ENCODE results near the gene TMEM91. TPM values are rescaled to one million over a fixed set of nuclear protein-coding genes. Genes with fewer than 3 reads are reported as not detected.
"Not testable (repeated sequence)": the region's sequence is repeated elsewhere in the genome, so short reads cannot be mapped to it uniquely, and the experiment has no call there.

TMEM91 gene
- total RNA-seq, 2 experiments from 2014 or later: 5.6 to 5.7 TPM

- CTCF ChIA-PET: no interaction called here
- H3K27ac Mint-ChIP-seq: no peak overlapping the region
- no peaks in the 10 kb centered on the region for H3K9me3 Mint-ChIP-seq
- no peak overlapping the region for H3K4me3 Mint-ChIP-seq
- no peaks in the 10 kb centered on the region for H3K27me3 Mint-ChIP-seq (ENCODE audit: low read depth)
- no peak for DNase-seq
- peaks cover 28% of the 10 kb centered on the region for H3K36me3 Mint-ChIP-seq (ENCODE audit: low read depth)
- H3K4me1 Mint-ChIP-seq (ENCODE audit: low read depth): peaks cover 41% of the 10 kb centered on the region
- intact Hi-C loops (cut with micrococcal nuclease): no loop called here
Observed at GRCh38 chr19:41339936-41340335, 36.4 kb upstream of the TMEM91 start.

GRCh38 chr19:41341669-41342490 lies 34.5 kb upstream of the TMEM91 start:
- peak; percentile 29 for DNase-seq
- intact Hi-C loops (cut with micrococcal nuclease): no loop called here
- CTCF ChIA-PET: no interaction called here
- peaks cover 36% of the 10 kb centered on the region for H3K4me1 Mint-ChIP-seq (ENCODE audit: low read depth)
- no peak overlapping the region for H3K27ac Mint-ChIP-seq
- H3K27me3 Mint-ChIP-seq (ENCODE audit: low read depth): no peaks in the 10 kb centered on the region
- no peak overlapping the region for H3K4me3 Mint-ChIP-seq
- peaks cover 31% of the 10 kb centered on the region for H3K36me3 Mint-ChIP-seq (ENCODE audit: low read depth)
- no peaks in the 10 kb centered on the region for H3K9me3 Mint-ChIP-seq

- peaks cover 37% of the 10 kb centered on the region for H3K36me3 Mint-ChIP-seq (ENCODE audit: low read depth)
- H3K27me3 Mint-ChIP-seq (ENCODE audit: low read depth): no peaks in the 10 kb centered on the region
- H3K9me3 Mint-ChIP-seq: peaks cover 2% of the 10 kb centered on the region
- intact Hi-C loops (cut with micrococcal nuclease): no loop called here
- no peak overlapping the region for H3K27ac Mint-ChIP-seq
- no peak overlapping the region for H3K4me3 Mint-ChIP-seq
- DNase-seq: no peak
- CTCF ChIA-PET: interaction anchor here (0.6 kb wide), 1 partner anchor 103 kb away, joined by 5 read pairs; no protein-coding TSS in a partner anchor
- H3K4me1 Mint-ChIP-seq (ENCODE audit: low read depth): peaks cover 44% of the 10 kb centered on the region
Observed at GRCh38 chr19:41344162-41344561, 32.2 kb upstream of the TMEM91 start.

GRCh38 chr19:41346916-41347315 lies 29.4 kb upstream of the TMEM91 start:
- H3K27ac Mint-ChIP-seq; H3K27me3 Mint-ChIP-seq (ENCODE audit: low read depth); DNase-seq; intact Hi-C loops (cut with micrococcal nuclease); H3K9me3 Mint-ChIP-seq; H3K4me3 Mint-ChIP-seq: not testable (repeated sequence)
- CTCF ChIA-PET: interaction anchor here (0.7 kb wide), 1 partner anchor 39 kb away, joined by 3 read pairs; no protein-coding TSS in a partner anchor
- H3K36me3 Mint-ChIP-seq (ENCODE audit: low read depth): peaks cover 44% of the 10 kb centered on the region
- H3K4me1 Mint-ChIP-seq (ENCODE audit: low read depth): peaks cover 54% of the 10 kb centered on the region

- Mint-ChIP-seq H3K9me3 (peaks cover 2% of the 10 kb centered on the region), H3K36me3 (ENCODE audit: low read depth) (peaks cover 37% of the 10 kb centered on the region), H3K27me3 (ENCODE audit: low read depth) (no peaks in the 10 kb centered on the region), H3K27ac (peak overlapping the region; percentile 97), H3K4me3 (peak overlapping the region; percentile 91), H3K4me1 (ENCODE audit: low read depth) (peaks cover 41% of the 10 kb centered on the region)
- CTCF ChIA-PET: interaction anchor here (0.6 to 3.4 kb wide), 6 partner anchors 14 to 199 kb away, joined by 3 to 14 read pairs (median 3); partner anchors contain the start of genes B9D2 and DMAC2
- no peak for DNase-seq
- intact Hi-C loops (cut with micrococcal nuclease): loop anchor here (1.0 to 10.0 kb wide), 6 partner anchors 23 to 736 kb away; partner anchors contain the start of genes ARHGEF1, COQ8B, DMAC2 and ITPKC
Observed at GRCh38 chr19:41350735-41351338, 25.5 kb upstream of the TMEM91 start.

GRCh38 chr19:41351339-41352245 lies 24.7 kb upstream of the TMEM91 start:
- peak overlapping the region; percentile 97 for H3K27ac Mint-ChIP-seq
- peaks cover 37% of the 10 kb centered on the region for H3K36me3 Mint-ChIP-seq (ENCODE audit: low read depth)
- intact Hi-C loops (cut with micrococcal nuclease): loop anchor here (1.0 to 10.0 kb wide), 6 partner anchors 23 to 737 kb away; partner anchors contain the start of genes ARHGEF1, COQ8B, DMAC2 and ITPKC
- peaks cover 46% of the 10 kb centered on the region for H3K4me1 Mint-ChIP-seq (ENCODE audit: low read depth)
- peak; percentile 76 for DNase-seq
- peak overlapping the region; percentile 91 for H3K4me3 Mint-ChIP-seq
- H3K9me3 Mint-ChIP-seq: peaks cover 2% of the 10 kb centered on the region
- CTCF ChIA-PET: interaction anchor here (0.7 to 3.4 kb wide), 9 partner anchors 13 to 198 kb away, joined by 3 to 14 read pairs (median 3); partner anchors contain the start of genes B9D2 and DMAC2
- no peaks in the 10 kb centered on the region for H3K27me3 Mint-ChIP-seq (ENCODE audit: low read depth)

GRCh38 chr19:41352279-41352608 lies 24.1 kb upstream of the TMEM91 start:
- peaks cover 51% of the 10 kb centered on the region for H3K4me1 Mint-ChIP-seq (ENCODE audit: low read depth)
- no peaks in the 10 kb centered on the region for H3K27me3 Mint-ChIP-seq (ENCODE audit: low read depth)
- peak overlapping the region; percentile 97 for H3K27ac Mint-ChIP-seq
- CTCF ChIA-PET: interaction anchor here (0.7 to 3.4 kb wide), 7 partner anchors 12 to 197 kb away, joined by 3 to 14 read pairs (median 3); partner anchors contain the start of genes B9D2 and DMAC2
- H3K36me3 Mint-ChIP-seq (ENCODE audit: low read depth): peaks cover 35% of the 10 kb centered on the region
- intact Hi-C loops (cut with micrococcal nuclease): loop anchor here (5.0 to 10.0 kb wide), 5 partner anchors 85 to 737 kb away; partner anchors contain the start of genes ARHGEF1, COQ8B, DMAC2 and ITPKC
- H3K9me3 Mint-ChIP-seq: peaks cover 2% of the 10 kb centered on the region
- H3K4me3 Mint-ChIP-seq: peak overlapping the region; percentile 91
- no peak for DNase-seq

- Mint-ChIP-seq H3K36me3 (ENCODE audit: low read depth) (peaks cover 32% of the 10 kb centered on the region), H3K27me3 (ENCODE audit: low read depth) (no peaks in the 10 kb centered on the region), H3K4me1 (ENCODE audit: low read depth) (peaks cover 56% of the 10 kb centered on the region), H3K4me3 (peak overlapping the region; percentile 91), H3K9me3 (peaks cover 2% of the 10 kb centered on the region), H3K27ac (peak overlapping the region; percentile 97)
- CTCF ChIA-PET: interaction anchor here (0.9 to 3.4 kb wide), 5 partner anchors 12 to 89 kb away, joined by 3 to 14 read pairs (median 3); partner anchors contain the start of genes B9D2 and DMAC2
- intact Hi-C loops (cut with micrococcal nuclease): loop anchor here (1.0 to 10.0 kb wide), 9 partner anchors 10 to 738 kb away; partner anchors contain the start of genes ARHGEF1, BCKDHA, COQ8B and DMAC2
- peak; percentile 81 for DNase-seq
Observed at GRCh38 chr19:41352609-41353465, 23.5 kb upstream of the TMEM91 start.

- Mint-ChIP-seq H3K4me1 (ENCODE audit: low read depth) (peaks cover 60% of the 10 kb centered on the region), H3K4me3 (peak within 1 kb of the TSS; percentile 91), H3K9me3 (no peaks in the 10 kb centered on the region), H3K27me3 (ENCODE audit: low read depth) (no peaks in the 10 kb centered on the region), H3K36me3 (ENCODE audit: low read depth) (peaks cover 28% of the 10 kb centered on the region), H3K27ac (peak within 1 kb of the TSS; percentile 97)
- CTCF ChIA-PET: interaction anchor here (3.4 kb wide), 1 partner anchor 11 kb away, joined by 14 read pairs; the partner anchor contains the start of gene B9D2
- intact Hi-C loops (cut with micrococcal nuclease): loop anchor here (1.0 to 10.0 kb wide), 10 partner anchors 10 to 739 kb away; partner anchors contain the start of genes ARHGEF1, BCKDHA, COQ8B and DMAC2
- DNase-seq: peak; percentile 94
Observed at GRCh38 chr19:41353466-41354342, 22.6 kb upstream of the TMEM91 start, which contains the start of gene TGFB1. Gene TGFB1 (minus strand): TSS chr19:41353922. CDS start chr19:41353044, 878 bp downstream.
